Kidney epithelial cell (primary cell): Measurements from ENCODE around the gene GALNT16. TPM values are rescaled to one million over a fixed set of nuclear protein-coding genes. Genes with fewer than 3 reads are reported as not detected.

ENCODE experiments used
- DNase-seq: peaks from one replicate; pipeline ENCODE4 v3.0.0-alpha.2; 2010; ENCODE audit warnings: low read depth
- H3K27me3 ChIP-seq: 2 replicates; pipeline ENCODE4 v1.6.0; 2011; ENCODE audit warnings: low read length; ENCODE audit not compliant: control insufficient read depth, insufficient read depth
- H3K36me3 ChIP-seq: 2 replicates; pipeline ENCODE4 v1.5.1; 2011; ENCODE audit warnings: low read length; ENCODE audit not compliant: control insufficient read depth, insufficient read depth
- H3K4me3 ChIP-seq: 2 replicates; pipeline ENCODE4 v1.5.1; 2011; ENCODE audit warnings: low read depth, mild to moderate bottlenecking, control low read depth, low read length
- total RNA-seq: library from RNA; depleted of rRNA; stranded (reverse); fragments of >200 nt; gene quantifications from 2 replicates; pipeline ENCODE4 v1.2.3, GENCODE V29; 2015
- TF ChIP-seq, protein P1 (sequence below): IDR thresholded peaks from 2 replicates; pipeline ENCODE4 v1.5.1; 2011; ENCODE audit warnings: mild to moderate bottlenecking, moderate library complexity, low read length, control low read depth, inconsistent platforms; ENCODE audit not compliant: insufficient read depth, poor library complexity, severe bottlenecking

GALNT16 gene
- total RNA-seq, 1 donor from 2014 or later, result 0.33 TPM

DNA sequence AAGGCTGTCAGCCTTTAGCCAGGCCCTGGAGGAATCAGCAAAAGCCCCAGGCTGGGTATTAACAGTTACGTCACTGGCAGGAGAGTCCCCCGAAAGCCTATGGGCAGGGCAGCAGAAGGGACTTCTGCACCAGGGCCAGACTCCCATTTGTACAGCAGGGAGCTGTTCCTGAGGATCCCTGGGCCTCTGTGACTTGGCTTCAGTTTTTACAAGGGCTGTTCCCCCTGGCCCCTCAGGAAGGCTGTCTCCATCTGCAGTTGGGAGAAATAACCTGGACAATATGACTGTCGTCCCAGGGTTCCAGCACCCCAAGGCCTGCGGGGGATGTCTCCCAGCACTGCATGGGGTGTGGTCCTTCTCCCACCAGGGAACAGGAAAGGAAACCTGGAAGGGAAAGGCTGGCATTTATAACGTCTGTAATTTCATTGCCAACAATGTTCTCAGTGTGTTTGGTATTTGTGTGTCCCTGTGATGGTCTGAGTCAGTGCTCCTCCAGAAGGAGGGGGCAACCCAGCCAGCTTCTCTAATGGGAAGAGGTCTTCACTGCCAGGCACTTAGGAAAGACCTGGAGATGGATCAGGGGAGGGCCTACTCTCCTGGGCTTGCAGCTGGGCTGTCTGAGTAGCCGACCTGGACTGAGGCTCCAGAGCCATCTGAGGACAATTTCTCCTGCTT lies 95.8 kb downstream of the GALNT16 start:
- TF ChIP-seq, protein P1, sequence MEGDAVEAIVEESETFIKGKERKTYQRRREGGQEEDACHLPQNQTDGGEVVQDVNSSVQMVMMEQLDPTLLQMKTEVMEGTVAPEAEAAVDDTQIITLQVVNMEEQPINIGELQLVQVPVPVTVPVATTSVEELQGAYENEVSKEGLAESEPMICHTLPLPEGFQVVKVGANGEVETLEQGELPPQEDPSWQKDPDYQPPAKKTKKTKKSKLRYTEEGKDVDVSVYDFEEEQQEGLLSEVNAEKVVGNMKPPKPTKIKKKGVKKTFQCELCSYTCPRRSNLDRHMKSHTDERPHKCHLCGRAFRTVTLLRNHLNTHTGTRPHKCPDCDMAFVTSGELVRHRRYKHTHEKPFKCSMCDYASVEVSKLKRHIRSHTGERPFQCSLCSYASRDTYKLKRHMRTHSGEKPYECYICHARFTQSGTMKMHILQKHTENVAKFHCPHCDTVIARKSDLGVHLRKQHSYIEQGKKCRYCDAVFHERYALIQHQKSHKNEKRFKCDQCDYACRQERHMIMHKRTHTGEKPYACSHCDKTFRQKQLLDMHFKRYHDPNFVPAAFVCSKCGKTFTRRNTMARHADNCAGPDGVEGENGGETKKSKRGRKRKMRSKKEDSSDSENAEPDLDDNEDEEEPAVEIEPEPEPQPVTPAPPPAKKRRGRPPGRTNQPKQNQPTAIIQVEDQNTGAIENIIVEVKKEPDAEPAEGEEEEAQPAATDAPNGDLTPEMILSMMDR, result no peak
- no peaks in the 10 kb centered on the region for H3K36me3 ChIP-seq
- DNase-seq, result peak; percentile 28
- no peak overlapping the region for H3K4me3 ChIP-seq
- H3K27me3 ChIP-seq, result no peaks in the 10 kb centered on the region

DNA sequence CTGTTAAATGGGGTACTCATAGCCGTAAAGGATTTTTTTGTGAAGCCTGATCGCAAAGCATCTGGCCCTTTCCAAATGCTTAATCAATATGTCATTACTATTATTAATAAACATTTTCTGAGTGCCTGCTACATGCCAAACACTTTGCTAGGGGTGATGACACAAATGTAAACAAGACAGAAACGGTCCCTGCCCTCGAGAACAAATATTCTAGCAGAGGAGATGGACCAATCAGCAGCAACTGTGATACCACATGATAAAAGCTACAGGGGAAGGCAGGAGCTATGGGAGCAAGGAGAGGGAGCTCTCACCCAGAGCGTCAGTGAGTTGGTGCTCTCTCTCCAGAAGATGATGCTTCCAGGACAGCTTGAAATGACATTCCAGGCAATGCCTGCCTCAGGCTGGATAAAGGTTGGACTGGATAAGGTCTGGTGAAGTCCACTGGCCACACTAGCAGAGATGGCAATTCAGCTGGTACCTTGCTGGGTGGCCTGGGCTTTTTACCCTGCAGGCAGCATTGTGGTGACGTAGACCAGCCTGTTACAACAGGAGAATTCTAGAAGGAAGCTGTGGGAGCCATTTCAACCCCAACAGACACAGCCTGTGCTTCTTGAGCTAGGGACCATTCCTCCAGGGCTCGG lies 97.1 kb downstream of the GALNT16 start:
- H3K27me3 ChIP-seq, result no peaks in the 10 kb centered on the region
- DNase-seq, result no peak
- TF ChIP-seq, protein P1, result no peak
- no peak overlapping the region for H3K4me3 ChIP-seq
- no peaks in the 10 kb centered on the region for H3K36me3 ChIP-seq

DNA sequence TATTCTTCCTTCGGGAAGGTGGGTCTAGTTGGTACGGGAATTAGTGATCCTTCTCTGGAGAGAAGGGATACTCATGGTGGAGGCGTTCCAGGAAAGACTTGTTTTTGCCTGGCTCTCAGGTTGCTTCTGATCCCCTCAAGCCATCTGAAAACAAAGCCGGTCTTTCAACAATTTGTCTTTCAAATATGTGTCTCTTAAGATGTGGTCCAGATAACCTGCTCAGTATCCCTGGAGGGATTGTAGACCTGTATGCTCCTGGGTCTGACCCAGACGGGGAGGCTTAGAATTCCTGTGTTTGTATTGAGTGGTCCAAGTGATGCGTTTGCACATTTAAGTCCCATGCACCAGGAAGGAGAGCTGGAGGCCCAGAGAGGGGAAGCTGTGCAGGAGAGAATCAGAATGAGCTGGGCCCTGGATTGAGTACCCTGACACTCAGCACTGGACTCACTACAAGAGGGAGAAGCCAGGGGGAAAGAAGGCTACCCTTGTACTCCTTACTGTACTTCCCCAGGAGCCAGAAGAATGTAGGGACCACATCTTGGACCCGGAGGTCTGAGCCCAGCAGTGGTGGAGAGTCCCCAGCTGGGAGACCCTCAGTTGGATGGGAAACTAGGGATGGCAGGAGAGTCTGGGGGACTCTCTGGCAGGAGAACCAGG lies 97.7 kb downstream of the GALNT16 start:
- DNase-seq, result no peak
- TF ChIP-seq, protein P1, result no peak
- Histone ChIP-seq H3K36me3 (no peaks in the 10 kb centered on the region), H3K27me3 (no peaks in the 10 kb centered on the region), H3K4me3 (no peak overlapping the region)

DNA sequence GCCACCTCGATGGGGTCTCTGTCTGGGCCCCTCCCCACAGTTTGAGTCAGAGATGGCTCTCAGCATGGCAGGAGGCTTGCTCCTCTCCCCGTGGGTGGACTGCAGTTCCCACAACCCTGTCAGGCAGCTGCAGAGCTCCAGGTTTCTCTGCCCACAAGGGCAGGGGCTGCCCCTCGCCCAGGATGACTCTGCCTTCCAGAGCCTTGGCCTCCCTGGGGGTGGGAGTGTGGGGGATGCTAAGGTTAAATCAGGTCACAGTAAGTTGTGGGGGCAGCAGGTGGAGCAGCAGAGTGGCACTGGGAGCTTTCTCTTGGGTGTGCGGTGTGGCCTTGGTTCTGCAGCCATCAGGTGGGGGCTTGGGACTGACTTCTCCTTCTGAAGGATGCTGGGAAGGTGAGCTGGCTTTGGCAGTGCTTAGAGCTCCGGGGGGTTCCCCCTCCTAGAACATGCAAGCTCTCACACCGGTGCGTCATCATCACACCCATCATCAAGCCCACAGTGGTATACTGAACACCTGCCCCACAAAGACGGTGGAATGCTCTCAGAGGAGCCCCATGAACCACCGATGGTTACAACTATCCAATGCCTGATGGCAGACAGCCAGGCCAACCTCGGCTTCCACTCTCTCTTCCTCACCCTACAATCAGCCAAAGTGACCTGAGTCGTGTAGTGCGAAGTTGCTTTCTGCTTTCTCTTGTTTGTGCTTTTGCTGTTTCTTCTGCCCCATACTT lies 98.4 kb downstream of the GALNT16 start:
- Histone ChIP-seq H3K36me3 (no peaks in the 10 kb centered on the region), H3K27me3 (no peaks in the 10 kb centered on the region), H3K4me3 (no peak overlapping the region)
- DNase-seq, result no peak
- TF ChIP-seq, protein P1, result no peak

DNA sequence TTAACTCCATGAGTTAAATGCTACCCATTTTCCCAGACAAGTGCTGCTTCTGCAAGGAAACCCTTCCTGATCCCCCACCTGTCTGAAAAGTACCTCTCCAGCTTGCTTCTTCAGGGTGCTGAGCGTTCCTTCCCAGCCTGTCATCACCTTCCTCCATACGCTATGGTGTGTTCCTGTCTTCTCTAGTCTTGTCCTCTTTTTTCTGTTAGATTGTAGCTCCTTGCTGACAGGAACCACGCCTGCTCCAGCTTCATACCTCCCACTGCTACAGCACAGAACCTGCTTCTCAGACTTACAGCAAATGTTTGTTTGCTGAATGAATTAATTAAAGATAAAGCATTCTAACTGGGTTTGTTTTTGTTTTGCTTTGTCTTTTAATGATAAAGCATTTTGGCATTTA lies 99.0 kb downstream of the GALNT16 start:
- no peaks in the 10 kb centered on the region for H3K27me3 ChIP-seq
- DNase-seq, result no peak
- TF ChIP-seq, protein P1, result no peak
- H3K4me3 ChIP-seq, result no peak overlapping the region
- H3K36me3 ChIP-seq, result no peaks in the 10 kb centered on the region
